Loucy (cell line): ENCODE data around the gene PRSS21.

ENCODE experiments used
- H2AFZ ChIP-seq: fragments of 200-600 bp; sonication (generic); 2 replicates; pipeline ENCODE4 v1.6.0; 2016; ENCODE audit warnings: antibody characterized with exemption, mild to moderate bottlenecking, low read length, moderate library complexity
- H3F3A ChIP-seq: fragments of 200-600 bp; 2 replicates; pipeline ENCODE4 v1.6.0; 2016; ENCODE audit warnings: antibody characterized with exemption, low read depth, mild to moderate bottlenecking
- H3K27me3 ChIP-seq: fragments of 200-600 bp; sonication (generic); 2 replicates; pipeline ENCODE4 v1.6.1; 2014; ENCODE audit warnings: low read length, mild to moderate bottlenecking; ENCODE audit not compliant: insufficient read depth, poor library complexity, severe bottlenecking
- H3K36me3 ChIP-seq: fragments of 200-600 bp; sonication (generic); 2 replicates; pipeline ENCODE4 v1.6.1; 2016; ENCODE audit warnings: low read length; ENCODE audit not compliant: insufficient read depth
- H3K4me1 ChIP-seq: fragments of 200-600 bp; sonication (generic); 2 replicates; pipeline ENCODE4 v1.5.1; 2014; ENCODE audit warnings: low read length, mild to moderate bottlenecking; ENCODE audit not compliant: insufficient read depth, poor library complexity, severe bottlenecking
- H3K4me2 ChIP-seq: fragments of 200-600 bp; sonication (generic); 2 replicates; pipeline ENCODE4 v1.6.0; 2014; ENCODE audit warnings: antibody characterized with exemption, low read length, low read depth, mild to moderate bottlenecking; ENCODE audit not compliant: poor library complexity, severe bottlenecking
- H3K4me3 ChIP-seq: fragments of 200-600 bp; sonication (generic); 2 replicates; pipeline ENCODE4 v1.5.1; 2014; ENCODE audit warnings: low read length, mild to moderate bottlenecking, mixed read lengths; ENCODE audit not compliant: poor library complexity, severe bottlenecking
- H3K79me2 ChIP-seq: fragments of 200-600 bp; sonication (generic); 2 replicates; pipeline ENCODE4 v1.6.1; 2014; ENCODE audit warnings: low read length; ENCODE audit not compliant: insufficient read depth
- H3K9ac ChIP-seq: fragments of 200-600 bp; sonication (generic); 2 replicates; pipeline ENCODE4 v1.6.0; 2014; ENCODE audit warnings: mild to moderate bottlenecking, low read depth, low read length, moderate library complexity; ENCODE audit not compliant: poor library complexity, severe bottlenecking
- H3K9me2 ChIP-seq: fragments of 200-600 bp; sonication (generic); replicated peaks from 2 replicates; pipeline ENCODE4 v1.6.1; 2016; ENCODE audit warnings: low read depth, low read length, mixed read lengths
- H3K9me3 ChIP-seq: fragments of 200-600 bp; sonication (generic); 2 replicates; pipeline ENCODE4 v1.6.1; 2014; ENCODE audit warnings: mild to moderate bottlenecking, antibody characterized with exemption, low read length, low read depth; ENCODE audit not compliant: insufficient read depth
- H4K20me1 ChIP-seq: fragments of 200-600 bp; sonication (generic); 2 replicates; pipeline ENCODE4 v1.6.0; 2014; ENCODE audit warnings: antibody characterized with exemption, low read length, mild to moderate bottlenecking; ENCODE audit not compliant: insufficient read depth, poor library complexity, severe bottlenecking
- EZH2phosphoT487 ChIP-seq: fragments of 200-600 bp; IDR thresholded peaks from 2 replicates; pipeline ENCODE4 v1.6.1; 2018; ENCODE audit warnings: antibody characterized with exemption, mild to moderate bottlenecking, moderate library complexity, borderline replicate concordance
- TF ChIP-seq, protein P1 (sequence below): fragments of 200-600 bp; sonication (generic); conservative IDR thresholded peaks from 2 replicates; pipeline ENCODE4 v1.5.1; 2014; ENCODE audit warnings: mild to moderate bottlenecking, antibody characterized with exemption, low read length

PRSS21 gene

GRCh38 chr16:2839650-2840450, 22.8 kb downstream of the PRSS21 start:
- Histone ChIP-seq H3K4me1 (no peaks in the 10 kb centered on the region), H3K4me2 (no peak overlapping the region), H3K4me3 (no peak overlapping the region), H3K27me3 (no peaks in the 10 kb centered on the region), H3K79me2 (no peaks in the 10 kb centered on the region), H3K9me3 (no peaks in the 10 kb centered on the region), H3K9ac (no peak overlapping the region), H4K20me1 (no peaks in the 10 kb centered on the region), H2AFZ (no peak overlapping the region), H3F3A (no peaks in the 10 kb centered on the region), H3K36me3 (no peaks in the 10 kb centered on the region), H3K9me2 (no peaks in the 10 kb centered on the region)
- TF ChIP-seq, protein P1, sequence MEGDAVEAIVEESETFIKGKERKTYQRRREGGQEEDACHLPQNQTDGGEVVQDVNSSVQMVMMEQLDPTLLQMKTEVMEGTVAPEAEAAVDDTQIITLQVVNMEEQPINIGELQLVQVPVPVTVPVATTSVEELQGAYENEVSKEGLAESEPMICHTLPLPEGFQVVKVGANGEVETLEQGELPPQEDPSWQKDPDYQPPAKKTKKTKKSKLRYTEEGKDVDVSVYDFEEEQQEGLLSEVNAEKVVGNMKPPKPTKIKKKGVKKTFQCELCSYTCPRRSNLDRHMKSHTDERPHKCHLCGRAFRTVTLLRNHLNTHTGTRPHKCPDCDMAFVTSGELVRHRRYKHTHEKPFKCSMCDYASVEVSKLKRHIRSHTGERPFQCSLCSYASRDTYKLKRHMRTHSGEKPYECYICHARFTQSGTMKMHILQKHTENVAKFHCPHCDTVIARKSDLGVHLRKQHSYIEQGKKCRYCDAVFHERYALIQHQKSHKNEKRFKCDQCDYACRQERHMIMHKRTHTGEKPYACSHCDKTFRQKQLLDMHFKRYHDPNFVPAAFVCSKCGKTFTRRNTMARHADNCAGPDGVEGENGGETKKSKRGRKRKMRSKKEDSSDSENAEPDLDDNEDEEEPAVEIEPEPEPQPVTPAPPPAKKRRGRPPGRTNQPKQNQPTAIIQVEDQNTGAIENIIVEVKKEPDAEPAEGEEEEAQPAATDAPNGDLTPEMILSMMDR, result no peak
- no peak for TF ChIP-seq EZH2phosphoT487

GRCh38 chr16:2840914-2841313, 23.9 kb downstream of the PRSS21 start:
- Histone ChIP-seq H3F3A (no peaks in the 10 kb centered on the region), H3K4me2 (no peak overlapping the region), H2AFZ (no peak overlapping the region), H4K20me1 (no peaks in the 10 kb centered on the region), H3K9ac (no peak overlapping the region), H3K4me3 (no peak overlapping the region), H3K4me1 (no peaks in the 10 kb centered on the region), H3K9me3 (no peaks in the 10 kb centered on the region), H3K79me2 (no peaks in the 10 kb centered on the region), H3K36me3 (no peaks in the 10 kb centered on the region), H3K27me3 (no peaks in the 10 kb centered on the region), H3K9me2 (no peaks in the 10 kb centered on the region)
- no peak for TF ChIP-seq EZH2phosphoT487
- TF ChIP-seq, protein P1, result no peak

- TF ChIP-seq, protein P1, result no peak
- no peak for TF ChIP-seq EZH2phosphoT487
- no peaks in the 10 kb centered on the region for H3K27me3 ChIP-seq
- H3K9me3 ChIP-seq, result no peaks in the 10 kb centered on the region
- no peaks in the 10 kb centered on the region for H3F3A ChIP-seq
- H3K4me1 ChIP-seq, result no peaks in the 10 kb centered on the region
- no peak overlapping the region for H2AFZ ChIP-seq
- no peaks in the 10 kb centered on the region for H3K9me2 ChIP-seq
- no peaks in the 10 kb centered on the region for H3K79me2 ChIP-seq
- no peak overlapping the region for H3K4me3 ChIP-seq
- no peaks in the 10 kb centered on the region for H3K36me3 ChIP-seq
- no peak overlapping the region for H3K4me2 ChIP-seq
- no peak overlapping the region for H3K9ac ChIP-seq
- no peaks in the 10 kb centered on the region for H4K20me1 ChIP-seq
Observed at GRCh38 chr16:2841606-2842339, 24.7 kb downstream of the PRSS21 start.
